ENCODE results near the gene LINGO1.

The LINGO1 gene

DNA sequence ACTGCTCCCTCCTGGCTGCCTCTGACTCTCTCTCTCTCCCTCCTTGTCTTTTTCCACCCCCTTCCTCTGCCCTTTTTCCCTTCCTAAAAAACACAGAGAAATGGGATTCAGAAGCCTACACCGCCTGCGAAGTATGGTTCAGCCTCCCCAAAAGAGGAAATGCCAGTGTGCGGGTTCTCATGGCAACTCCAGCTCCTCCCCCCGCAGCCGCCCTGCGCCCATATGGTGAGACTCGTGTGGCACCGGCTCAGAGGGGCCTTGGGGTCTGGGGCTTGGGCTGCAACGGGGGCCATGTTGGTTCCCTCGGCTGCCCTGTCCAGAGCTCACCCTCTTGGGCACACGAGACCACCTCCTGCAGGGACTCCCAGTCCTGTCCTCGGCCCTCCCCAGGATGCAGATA, 23.6 kb upstream of the LINGO1 start:
- DNase-seq (ENCODE audit: low read depth) = no peak

DNA sequence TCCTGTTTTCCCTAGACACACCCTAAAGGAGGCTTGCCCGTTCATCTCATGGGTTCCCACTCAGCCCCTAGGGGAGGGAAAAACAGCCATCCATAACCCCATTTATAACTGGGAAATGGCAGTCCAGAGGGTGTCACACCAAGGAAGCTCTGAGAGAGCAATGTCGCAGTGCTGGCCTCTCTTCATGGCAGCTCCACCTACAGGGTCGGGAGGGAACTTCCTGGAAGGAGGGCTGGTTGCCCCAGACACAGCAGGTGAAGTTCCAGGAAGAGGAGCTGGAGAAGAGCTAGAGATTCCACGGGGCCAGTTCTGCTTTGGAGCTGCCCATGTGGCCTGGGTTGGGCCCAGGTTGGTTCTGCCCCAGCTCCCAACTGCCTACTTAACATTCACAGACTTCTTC, 22.3 kb upstream of the LINGO1 start:
- DNase-seq (ENCODE audit: low read depth) = no peak

DNA sequence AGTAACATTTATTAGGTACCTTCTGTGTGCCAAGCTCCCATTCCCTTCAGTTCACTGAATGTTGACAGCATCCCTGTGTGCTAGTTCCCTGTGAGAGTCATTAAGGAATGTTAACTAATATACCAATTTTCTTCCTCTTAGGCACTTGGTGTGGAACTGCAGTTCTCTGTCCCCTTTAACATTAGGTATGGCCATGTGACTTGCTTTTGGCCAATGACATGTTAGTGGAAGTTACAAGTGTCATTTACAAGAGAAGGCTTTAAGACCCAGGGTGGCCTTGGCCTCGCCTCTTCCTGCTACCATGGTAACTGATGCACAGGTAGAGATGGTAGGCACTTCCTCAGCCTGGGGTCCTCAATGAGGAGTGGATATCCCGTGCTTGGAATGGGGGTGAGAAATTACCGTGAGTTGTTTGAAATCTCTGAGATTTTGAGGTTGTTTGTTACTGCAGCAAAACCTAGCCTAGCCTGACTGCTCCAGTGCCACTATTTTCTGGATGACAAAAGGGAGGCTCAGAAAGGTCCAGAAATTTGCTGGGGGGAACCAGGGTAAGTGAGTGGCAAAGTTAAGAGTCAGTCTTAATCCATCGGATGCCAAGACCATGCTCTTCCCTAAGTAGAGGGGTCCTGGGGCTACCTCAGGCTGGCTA, 21.2 kb upstream of the LINGO1 start:
- DNase-seq (ENCODE audit: low read depth) = no peak

GRCh38 chr15:77650265-77650664, 17.6 kb upstream of the LINGO1 start:
- no peak for DNase-seq (ENCODE audit: low read depth)

DNA sequence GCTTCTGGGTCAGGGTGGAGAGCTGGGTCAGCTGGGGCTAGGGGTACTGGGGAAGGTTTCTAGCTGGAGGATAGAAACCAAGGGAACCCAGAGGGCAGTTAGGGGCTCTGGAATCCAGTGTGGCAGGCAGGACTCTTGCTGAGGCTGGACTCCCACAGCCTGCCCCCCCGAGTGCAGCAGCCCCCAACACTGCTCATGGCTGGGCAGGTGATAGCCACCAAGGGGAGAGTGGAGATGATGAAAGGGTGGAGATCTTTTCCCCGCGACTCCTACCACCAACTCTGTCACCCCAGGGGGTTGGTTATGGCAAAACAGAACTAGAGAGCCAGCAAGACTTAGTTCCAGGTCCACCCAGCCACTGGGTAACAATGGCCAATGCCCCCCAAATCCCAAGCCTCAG, 16.9 kb upstream of the LINGO1 start:
- no peak for DNase-seq (ENCODE audit: low read depth)

GRCh38 chr15:77649017-77649416, 16.3 kb upstream of the LINGO1 start:
- no peak for DNase-seq (ENCODE audit: low read depth)

- no peak for DNase-seq (ENCODE audit: low read depth)
Observed at GRCh38 chr15:77647961-77648360, 15.2 kb upstream of the LINGO1 start.

GRCh38 chr15:77646104-77646694, 13.5 kb upstream of the LINGO1 start:
- DNase-seq (ENCODE audit: low read depth) = no peak

DNA sequence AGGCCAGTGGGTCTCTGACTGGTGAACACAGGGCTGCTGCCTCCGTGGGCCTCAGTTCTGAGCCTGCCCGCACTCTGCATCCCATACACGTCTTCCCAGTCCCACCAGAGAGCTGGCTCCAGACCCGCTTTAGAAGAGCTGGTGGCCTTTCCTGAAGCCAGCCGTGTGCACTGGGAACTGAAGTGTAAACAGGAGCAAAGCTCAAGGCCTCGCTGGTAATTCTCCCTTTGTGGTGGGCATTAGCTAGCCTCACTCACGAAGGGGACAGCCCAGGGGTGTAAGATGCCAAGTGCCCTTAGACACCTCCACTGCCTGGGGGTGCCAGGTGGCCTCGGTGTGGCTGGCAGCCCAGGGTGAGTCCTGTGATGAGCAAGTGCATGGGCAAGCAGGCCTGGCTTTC, 12.9 kb upstream of the LINGO1 start:
- no peak for DNase-seq (ENCODE audit: low read depth)

GRCh38 chr15:77644543-77645247, 12.0 kb upstream of the LINGO1 start:
- DNase-seq (ENCODE audit: low read depth) = no peak

DNA sequence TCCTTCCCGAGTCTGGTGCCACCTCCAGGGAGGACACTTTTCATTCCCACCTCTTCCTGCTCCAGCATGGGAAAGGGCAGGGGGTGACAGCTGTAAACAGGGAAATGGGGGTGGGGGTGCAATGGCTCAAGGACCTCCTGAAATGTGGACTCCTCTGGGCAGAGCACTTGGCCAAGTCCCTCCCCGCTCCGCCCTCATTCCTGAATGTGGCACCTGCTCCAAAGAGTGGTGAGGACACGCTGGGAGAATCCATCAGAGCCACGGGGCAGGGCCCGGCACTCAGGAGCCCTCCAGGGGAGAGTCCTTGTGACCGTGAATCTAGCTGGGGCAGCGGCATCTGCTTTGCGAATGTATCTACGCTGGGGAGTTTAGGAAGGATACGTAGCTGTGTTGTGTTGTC, 11.1 kb upstream of the LINGO1 start:
- no peak for DNase-seq (ENCODE audit: low read depth)

- no peak for DNase-seq (ENCODE audit: low read depth)
Observed at GRCh38 chr15:77642793-77643430, 10.2 kb upstream of the LINGO1 start.

DNA sequence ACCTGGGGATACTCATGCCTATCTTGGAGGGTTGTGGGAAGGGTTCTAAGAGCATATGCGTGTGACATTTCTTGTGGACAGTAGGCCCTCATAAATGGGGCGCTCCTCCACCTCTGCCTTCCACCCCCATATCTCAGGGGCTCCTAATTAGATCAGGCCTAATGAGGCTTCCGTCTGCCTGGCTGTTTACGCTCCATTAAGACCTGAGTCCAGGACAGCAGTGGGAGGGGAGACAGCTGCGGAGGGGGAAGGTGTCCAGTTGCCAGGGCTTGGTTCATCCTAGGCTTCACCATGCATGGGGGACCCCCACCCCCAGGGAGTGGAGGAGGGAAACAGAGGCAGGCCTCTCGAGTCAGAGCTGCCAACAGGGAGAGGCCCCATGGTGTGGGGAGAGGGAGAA, 9.3 kb upstream of the LINGO1 start:
- DNase-seq (ENCODE audit: low read depth) = no peak

DNA sequence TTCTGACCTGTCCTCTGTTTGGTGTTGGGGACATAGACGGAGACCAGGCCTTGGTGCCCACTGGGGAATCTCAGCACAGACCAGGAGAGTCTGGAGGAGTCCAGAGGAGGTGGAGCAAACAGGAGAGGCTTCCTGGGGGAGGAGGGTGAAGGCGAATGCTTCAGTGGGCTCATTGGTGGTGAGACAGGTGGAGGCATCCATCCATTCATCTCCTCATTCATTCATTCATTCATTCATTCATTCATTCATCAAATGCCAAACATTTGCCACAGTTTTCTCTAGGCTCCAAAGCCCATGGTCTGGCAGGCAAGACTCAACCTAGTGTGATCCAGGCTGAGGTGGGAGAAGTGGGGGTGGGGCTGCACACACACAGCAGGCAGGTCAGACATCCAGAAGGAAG, 7.9 kb upstream of the LINGO1 start:
- DNase-seq (ENCODE audit: low read depth) = no peak

- no peak for DNase-seq (ENCODE audit: low read depth)
Observed at GRCh38 chr15:77639431-77639830, 6.7 kb upstream of the LINGO1 start.

DNA sequence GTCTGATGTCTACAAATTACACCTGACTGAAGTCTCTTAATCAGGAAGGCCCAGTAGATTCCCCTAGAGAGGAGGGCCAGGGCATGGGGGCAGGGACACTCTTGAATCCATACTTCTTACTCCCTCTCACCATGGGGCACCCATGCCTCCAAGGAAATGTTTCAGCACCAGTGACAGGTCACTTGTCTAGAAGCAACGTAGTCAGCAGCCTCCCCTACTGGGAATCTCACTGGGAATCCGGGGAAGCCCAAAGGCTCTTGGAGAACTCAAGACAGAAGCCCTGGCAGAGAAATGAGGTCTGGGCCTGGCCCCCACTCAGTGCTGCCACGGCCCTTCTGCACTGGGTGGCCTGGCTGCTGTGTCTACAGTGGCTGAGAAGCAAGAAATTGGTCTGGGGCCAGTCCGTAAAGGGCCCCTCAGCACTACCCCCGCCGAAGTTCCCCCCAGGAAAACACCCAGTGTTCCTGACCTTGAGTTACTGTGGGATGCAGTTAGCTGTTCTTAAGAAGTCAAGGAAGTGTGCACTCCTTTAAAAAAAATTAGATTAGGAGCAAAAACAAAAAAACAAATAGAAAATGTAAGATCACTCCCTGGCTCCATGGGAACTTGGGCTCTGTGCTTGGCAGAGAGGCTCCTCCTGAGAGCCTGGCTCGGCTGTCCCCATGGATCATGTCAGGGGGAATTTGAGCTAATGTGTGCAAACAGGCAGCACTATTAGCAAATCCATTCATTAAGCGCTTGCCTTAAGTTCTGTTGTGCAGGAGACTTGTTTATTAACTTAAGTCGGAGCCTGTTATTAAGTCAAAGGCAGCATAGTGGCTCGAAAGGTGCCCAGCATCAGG, 5.4 kb upstream of the LINGO1 start:
- DNase-seq (ENCODE audit: low read depth) = no peak

- DNase-seq (ENCODE audit: low read depth) = no peak
Observed at GRCh38 chr15:77636209-77636608, 3.5 kb upstream of the LINGO1 start.

GRCh38 chr15:77634266-77634962, 1.7 kb upstream of the LINGO1 start:
- DNase-seq (ENCODE audit: low read depth) = no peak

- no peak for DNase-seq (ENCODE audit: low read depth)
Observed at GRCh38 chr15:77633913-77634265, 1.2 kb upstream of the LINGO1 start.

DNA sequence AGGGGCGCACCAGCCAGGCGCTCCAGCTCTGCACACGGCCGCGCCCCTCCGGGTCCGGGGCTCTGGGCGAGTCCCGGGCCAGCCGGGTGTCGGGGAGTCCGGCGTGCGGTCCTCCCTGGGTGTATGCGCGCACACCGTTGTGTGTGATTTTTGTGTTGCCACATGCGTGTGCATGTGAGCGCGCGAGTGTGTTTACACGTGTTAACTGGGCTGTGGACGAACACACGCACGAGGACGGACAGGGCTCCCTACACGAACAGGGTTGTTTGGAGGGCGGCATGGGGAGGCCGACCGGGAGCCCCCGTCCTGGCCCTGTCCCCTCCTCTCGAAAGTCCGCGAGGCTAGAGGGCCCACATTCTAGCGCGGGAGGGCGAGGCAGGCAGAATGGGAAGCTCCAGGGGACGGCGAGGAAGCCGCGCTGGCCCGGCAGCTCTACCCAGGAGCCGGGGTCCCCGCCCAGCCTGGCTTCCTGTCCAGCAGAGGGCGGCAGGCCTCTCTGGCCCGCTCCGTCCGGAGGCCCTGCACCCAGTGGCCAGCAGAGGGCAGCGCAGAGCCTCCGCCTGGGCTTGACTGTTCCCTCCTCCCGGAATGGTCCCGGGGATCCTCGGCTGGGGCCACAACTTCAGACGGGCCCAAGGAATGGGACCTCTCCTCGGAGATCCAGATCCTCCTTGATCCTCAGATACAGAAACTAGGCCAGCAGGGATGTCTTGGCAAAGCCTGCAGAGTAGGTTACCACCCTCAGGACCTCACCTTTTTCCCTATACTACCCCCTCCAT, 611 bp upstream of the LINGO1 start:
- DNase-seq (ENCODE audit: low read depth) = peak; percentile 12

All from GM04503 (cell line).